HL-60/S4 (cell line): ENCODE data around the gene SVIL.
"Not testable (repeated sequence)": the region's sequence is repeated elsewhere in the genome, so short reads cannot be mapped to it uniquely, and the experiment has no call there.

Experiments
- in situ Hi-C: fragments of 300-500 bp; cut with MboI; formaldehyde crosslinking; loops from 2 replicates; pipeline ENCODE4 v1.14.3; 2022; ENCODE audit warnings: low sequenced_read_pairs

Gene SVIL

GRCh38 chr10:29522918-29523317 is 111.9 kb downstream of the SVIL start:
- in situ Hi-C loops, result no loop called here

- in situ Hi-C loops, result no loop called here
Observed at GRCh38 chr10:29522061-29522855, 112.5 kb downstream of the SVIL start.

GRCh38 chr10:29519659-29520058 is 115.1 kb downstream of the SVIL start:
- in situ Hi-C loops, result no loop called here

- in situ Hi-C loops, result no loop called here
Observed at GRCh38 chr10:29517352-29517923, 117.3 kb downstream of the SVIL start.

- in situ Hi-C loops, result not testable (repeated sequence)
Observed at GRCh38 chr10:29516309-29516932, 118.3 kb downstream of the SVIL start.

- in situ Hi-C loops, result not testable (repeated sequence)
Observed at GRCh38 chr10:29515879-29516278, 118.9 kb downstream of the SVIL start.

- in situ Hi-C loops, result not testable (repeated sequence)
Observed at GRCh38 chr10:29515104-29515503, 119.7 kb downstream of the SVIL start.

GRCh38 chr10:29514306-29514705 is 120.5 kb downstream of the SVIL start:
- in situ Hi-C loops, result no loop called here

GRCh38 chr10:29512425-29512974 is 122.3 kb downstream of the SVIL start:
- in situ Hi-C loops, result no loop called here

- in situ Hi-C loops, result not testable (repeated sequence)
Observed at GRCh38 chr10:29511806-29512205, 123.0 kb downstream of the SVIL start.

GRCh38 chr10:29510483-29511157 is 124.2 kb downstream of the SVIL start:
- in situ Hi-C loops, result not testable (repeated sequence)

- in situ Hi-C loops, result no loop called here
Observed at GRCh38 chr10:29508554-29509244, 126.1 kb downstream of the SVIL start.

- in situ Hi-C loops, result not testable (repeated sequence)
Observed at GRCh38 chr10:29507750-29508149, 127.0 kb downstream of the SVIL start.

GRCh38 chr10:29506324-29506921 is 128.3 kb downstream of the SVIL start:
- in situ Hi-C loops, result not testable (repeated sequence)

- in situ Hi-C loops, result no loop called here
Observed at GRCh38 chr10:29502351-29502750, 132.4 kb downstream of the SVIL start.

GRCh38 chr10:29501692-29502091 is 133.1 kb downstream of the SVIL start:
- in situ Hi-C loops, result no loop called here

- in situ Hi-C loops, result no loop called here
Observed at GRCh38 chr10:29499993-29500537, 134.7 kb downstream of the SVIL start.

GRCh38 chr10:29496341-29497162 is 138.2 kb downstream of the SVIL start:
- in situ Hi-C loops, result no loop called here

- in situ Hi-C loops, result no loop called here
Observed at GRCh38 chr10:29495366-29495765, 139.4 kb downstream of the SVIL start.
